Liver (tissue), 9 donors: ENCODE data around the gene CCND1. TPM values are rescaled to one million over a fixed set of nuclear protein-coding genes. Genes with fewer than 3 reads are reported as not detected.

ENCODE experiments used
- DNase-seq: peaks from one replicate; pipeline ENCODE4 v3.0.0-alpha.2; 2017; ENCODE audit warnings: low spot score
- H3K27ac ChIP-seq, 2 donors: one replicate each; pipeline ENCODE4 v1.7.0; 2013; ENCODE audit warnings: inconsistent platforms in 2 of 2, low read length in 2 of 2, control low read depth in 1 of 2, low read depth in 1 of 2, mild to moderate bottlenecking in 1 of 2
- H3K27me3 ChIP-seq, 4 donors: one replicate each; pipeline versions ENCODE4 v1.6.1 to v1.7.0; 2013; ENCODE audit warnings: low read length in 3 of 4, inconsistent platforms in 1 of 4, mild to moderate bottlenecking in 1 of 4, moderate library complexity in 1 of 4; ENCODE audit not compliant: control insufficient read depth in 4 of 4, insufficient read depth in 4 of 4
- H3K36me3 ChIP-seq, 4 donors: one replicate each; pipeline versions ENCODE4 v1.6.1 to v1.7.0; 2013; ENCODE audit warnings: low read length in 3 of 4, mild to moderate bottlenecking in 3 of 4, low read depth in 1 of 4, moderate library complexity in 1 of 4; ENCODE audit not compliant: control insufficient read depth in 4 of 4, insufficient read depth in 3 of 4
- H3K4me1 ChIP-seq, 4 donors: one replicate each; pipeline versions ENCODE4 v1.6.1 to v1.7.0; 2013; ENCODE audit warnings: low read length in 3 of 4, mild to moderate bottlenecking in 3 of 4, moderate library complexity in 1 of 4; ENCODE audit not compliant: control insufficient read depth in 4 of 4, insufficient read depth in 4 of 4
- H3K4me3 ChIP-seq, 3 donors: one replicate each; pipeline versions ENCODE4 v1.6.1 to v1.7.0; 2013; ENCODE audit warnings: low read length in 3 of 3, control low read depth in 1 of 3, low read depth in 1 of 3, mild to moderate bottlenecking in 1 of 3
- H3K9ac ChIP-seq, 2 donors: one replicate each; pipeline ENCODE4 v1.7.0; 2013; ENCODE audit warnings: low read length in 2 of 2, mild to moderate bottlenecking in 2 of 2, moderate library complexity in 2 of 2, control low read depth in 1 of 2, low read depth in 1 of 2
- H3K9me3 ChIP-seq, 4 donors: one replicate each; pipeline versions ENCODE4 v1.6.1 to v1.7.0; 2013; ENCODE audit warnings: low read length in 3 of 4; ENCODE audit not compliant: control insufficient read depth in 4 of 4
- EGR1 ChIP-seq, 2 donors: IDR thresholded peaks; 2 replicates each; pipeline ENCODE4 v1.6.1; 2016 to 2018; ENCODE audit warnings: antibody characterized with exemption in 2 of 2, low read depth in 2 of 2
- FOXA2 ChIP-seq: IDR thresholded peaks from 2 replicates; pipeline ENCODE4 v1.6.1; 2016; ENCODE audit warnings: antibody characterized with exemption
- HNF4A ChIP-seq, 2 donors: conservative IDR thresholded peaks; 2 replicates each; pipeline ENCODE4 v1.6.1; 2016; ENCODE audit warnings: antibody characterized with exemption in 2 of 2, mild to moderate bottlenecking in 2 of 2
- HNF4G ChIP-seq: IDR thresholded peaks from 2 replicates; pipeline ENCODE4 v1.6.1; 2016; ENCODE audit warnings: antibody characterized with exemption
- JUND ChIP-seq, 2 donors: IDR thresholded peaks; 2 replicates each; pipeline ENCODE4 v1.6.1; 2016; ENCODE audit warnings: antibody characterized with exemption in 2 of 2
- NR2F2 ChIP-seq: IDR thresholded peaks from 2 replicates; pipeline ENCODE4 v1.6.1; 2016; ENCODE audit warnings: antibody characterized with exemption
- RAD21 ChIP-seq, 2 donors: IDR thresholded peaks; 2 replicates each; pipeline ENCODE4 v1.6.1; 2016; ENCODE audit warnings: antibody characterized with exemption in 2 of 2, mild to moderate bottlenecking in 2 of 2
- SP1 ChIP-seq: IDR thresholded peaks from 2 replicates; pipeline ENCODE4 v1.6.1; 2018; ENCODE audit warnings: antibody characterized with exemption, mild to moderate bottlenecking
- TAF1 ChIP-seq: conservative IDR thresholded peaks from 2 replicates; pipeline ENCODE4 v1.6.1; 2016; ENCODE audit warnings: antibody characterized with exemption, mild to moderate bottlenecking
- YY1 ChIP-seq: IDR thresholded peaks from 2 replicates; pipeline ENCODE4 v1.6.1; 2016; ENCODE audit warnings: antibody characterized with exemption, mild to moderate bottlenecking
- WGBS: extraction: QIAGEN DNeasy Blood & Tissue Kit; methylation state at CpG from one replicate; pipeline ENCODE4 v1.1.7; 2013; 5-methylcytosine and 5-hydroxymethylcytosine counted together
- polyA plus RNA-seq, 2 donors: library from polyadenylated mRNA; stranded (reverse) in 1 of 2; unstranded in 1 of 2; fragments of 200-250 nt in 1 of 2; fragments of >200 nt in 1 of 2; fragmentation: Nextera tagmentation in 1 of 2; extraction: Ambion mirVana in 1 of 2; gene quantifications; one replicate each; pipeline versions ENCODE4 v1.2.1 to v1.2.3, GENCODE V29; 2013 to 2015
- total RNA-seq, 2 donors: library from RNA; depleted of rRNA; stranded (reverse); fragments of >200 nt; gene quantifications; one replicate each; pipeline ENCODE4 v1.2.3, GENCODE V29; 2014
- TF ChIP-seq, protein P1 (sequence below): IDR thresholded peaks from 2 replicates; pipeline ENCODE4 v1.6.1; 2016; ENCODE audit warnings: antibody characterized with exemption
- TF ChIP-seq, protein P2 (sequence below): IDR thresholded peaks from 2 replicates; pipeline ENCODE4 v1.6.1; 2016; ENCODE audit warnings: antibody characterized with exemption
- TF ChIP-seq, protein P3 (sequence below): IDR thresholded peaks from 2 replicates; pipeline ENCODE4 v1.6.1; 2016; ENCODE audit warnings: antibody characterized with exemption, mild to moderate bottlenecking
- TF ChIP-seq, protein P4 (sequence below): IDR thresholded peaks from 2 replicates; pipeline ENCODE4 v1.6.1; 2016; ENCODE audit warnings: antibody characterized with exemption
- TF ChIP-seq, protein P5 (sequence below): fragments of 150-350 bp; IDR thresholded peaks from 2 replicates; pipeline ENCODE4 v1.5.1; 2017; ENCODE audit warnings: improper control_type of control experiment, low read depth, low read length; ENCODE audit not compliant: missing input control
- donor health status: healthy.
- donor health status: healthy.
- donor health status: healthy.
- donor health status: healthy.
- donor health status: healthy.

CCND1 gene
- total and polyA plus RNA-seq, 4 donors: 28.9 to 100 (median 53.3) TPM

DNA sequence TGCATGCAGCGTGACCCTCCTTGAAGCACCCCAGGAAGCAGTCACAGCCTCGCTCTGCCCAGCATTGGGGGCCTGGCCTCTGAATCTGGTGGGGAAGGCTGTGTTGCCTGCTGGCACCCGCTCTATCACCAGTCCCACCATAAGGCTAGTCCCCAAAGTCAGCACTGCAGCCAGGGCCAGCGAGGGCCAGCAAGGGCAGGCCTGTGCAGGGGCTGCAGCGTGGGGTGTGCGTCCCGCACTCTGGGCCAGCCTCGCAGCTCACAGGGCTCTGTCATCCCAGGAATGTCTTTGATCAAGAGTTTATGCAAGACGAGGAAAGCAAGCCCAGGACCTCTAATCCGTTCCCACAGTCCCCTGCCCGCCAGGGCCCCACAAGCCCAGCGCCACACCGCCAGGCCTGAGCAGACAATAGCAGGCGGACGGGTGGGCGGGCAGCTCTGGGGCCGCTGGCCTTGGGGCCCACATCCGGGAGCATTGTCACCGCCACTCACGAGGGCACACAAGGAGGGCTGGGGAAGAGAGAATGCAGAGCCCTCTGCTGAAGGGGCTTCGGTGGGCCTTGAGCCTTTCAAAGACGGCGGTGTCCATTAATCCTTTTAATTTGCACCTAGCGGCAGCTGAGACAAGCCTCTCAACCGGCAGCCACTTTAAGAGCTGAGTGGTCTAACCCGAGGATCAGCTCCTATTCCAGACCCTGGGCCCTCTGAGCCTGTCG lies 17.1 kb downstream of the CCND1 start:
- TF ChIP-seq, protein P1, sequence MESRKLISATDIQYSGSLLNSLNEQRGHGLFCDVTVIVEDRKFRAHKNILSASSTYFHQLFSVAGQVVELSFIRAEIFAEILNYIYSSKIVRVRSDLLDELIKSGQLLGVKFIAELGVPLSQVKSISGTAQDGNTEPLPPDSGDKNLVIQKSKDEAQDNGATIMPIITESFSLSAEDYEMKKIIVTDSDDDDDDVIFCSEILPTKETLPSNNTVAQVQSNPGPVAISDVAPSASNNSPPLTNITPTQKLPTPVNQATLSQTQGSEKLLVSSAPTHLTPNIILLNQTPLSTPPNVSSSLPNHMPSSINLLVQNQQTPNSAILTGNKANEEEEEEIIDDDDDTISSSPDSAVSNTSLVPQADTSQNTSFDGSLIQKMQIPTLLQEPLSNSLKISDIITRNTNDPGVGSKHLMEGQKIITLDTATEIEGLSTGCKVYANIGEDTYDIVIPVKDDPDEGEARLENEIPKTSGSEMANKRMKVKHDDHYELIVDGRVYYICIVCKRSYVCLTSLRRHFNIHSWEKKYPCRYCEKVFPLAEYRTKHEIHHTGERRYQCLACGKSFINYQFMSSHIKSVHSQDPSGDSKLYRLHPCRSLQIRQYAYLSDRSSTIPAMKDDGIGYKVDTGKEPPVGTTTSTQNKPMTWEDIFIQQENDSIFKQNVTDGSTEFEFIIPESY: no peak
- TF ChIP-seq YY1 (no peak), NR2F2 (no peak), HNF4G (no peak)
- no peak overlapping the region for H3K27ac ChIP-seq
- H3K4me1 ChIP-seq: peaks cover 0 to 6% (median 3%) of the 10 kb centered on the region in 4 donors
- H3K36me3 ChIP-seq: peaks cover 0 to 4% (median 2%) of the 10 kb centered on the region in 4 donors
- WGBS: 84% methylated on average over 27 of the region's 27 CpGs
- no peaks in the 10 kb centered on the region for H3K9me3 ChIP-seq
- H3K4me3 ChIP-seq: no peak overlapping the region
- no peak for DNase-seq
- H3K27me3 ChIP-seq: no peaks in the 10 kb centered on the region
- H3K9ac ChIP-seq: no peak overlapping the region

DNA sequence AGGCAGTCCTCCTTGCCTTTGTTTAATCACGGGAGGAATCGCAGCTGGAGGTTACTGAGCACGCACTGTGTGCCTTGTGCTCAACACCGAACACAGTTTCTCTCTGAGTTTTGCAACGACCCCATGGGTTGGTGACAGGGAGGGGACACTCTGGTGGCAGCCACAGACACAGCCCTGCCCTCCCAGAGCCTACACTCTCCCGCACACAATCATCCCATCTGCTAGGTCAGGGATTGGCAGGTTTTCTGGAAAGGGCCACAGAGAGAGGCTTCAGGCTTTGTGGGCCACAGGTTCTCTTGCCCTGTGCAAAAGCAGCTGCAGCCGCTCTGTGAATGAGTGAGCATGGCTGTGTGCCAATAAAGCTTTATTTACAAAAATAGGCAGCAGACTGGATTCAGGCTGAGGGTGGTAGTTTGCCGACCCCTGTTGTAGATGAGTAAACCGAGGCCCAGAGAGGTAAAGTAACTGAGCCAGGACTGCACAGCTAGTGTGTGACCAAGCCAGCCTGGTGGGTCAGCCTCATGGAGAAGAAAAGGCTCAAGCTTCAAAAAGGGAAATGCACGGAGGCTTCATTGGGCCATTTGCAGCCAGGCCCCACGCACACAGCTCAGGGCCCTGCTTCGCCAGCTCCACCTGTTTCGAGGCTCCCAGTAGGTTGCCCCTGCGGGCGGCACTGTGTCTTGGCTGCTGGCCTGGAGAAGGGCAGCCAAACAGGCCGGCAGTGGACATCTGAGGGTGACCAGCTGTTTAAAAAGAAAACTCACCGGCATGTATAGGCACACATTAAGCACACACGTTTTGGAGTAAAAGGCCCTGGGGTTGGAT lies 17.9 kb downstream of the CCND1 start:
- H3K36me3 ChIP-seq: peaks cover 0 to 2% (median 0%) of the 10 kb centered on the region in 4 donors
- TF ChIP-seq, protein P2, sequence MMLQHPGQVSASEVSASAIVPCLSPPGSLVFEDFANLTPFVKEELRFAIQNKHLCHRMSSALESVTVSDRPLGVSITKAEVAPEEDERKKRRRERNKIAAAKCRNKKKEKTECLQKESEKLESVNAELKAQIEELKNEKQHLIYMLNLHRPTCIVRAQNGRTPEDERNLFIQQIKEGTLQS: no peak
- TF ChIP-seq, protein P3, sequence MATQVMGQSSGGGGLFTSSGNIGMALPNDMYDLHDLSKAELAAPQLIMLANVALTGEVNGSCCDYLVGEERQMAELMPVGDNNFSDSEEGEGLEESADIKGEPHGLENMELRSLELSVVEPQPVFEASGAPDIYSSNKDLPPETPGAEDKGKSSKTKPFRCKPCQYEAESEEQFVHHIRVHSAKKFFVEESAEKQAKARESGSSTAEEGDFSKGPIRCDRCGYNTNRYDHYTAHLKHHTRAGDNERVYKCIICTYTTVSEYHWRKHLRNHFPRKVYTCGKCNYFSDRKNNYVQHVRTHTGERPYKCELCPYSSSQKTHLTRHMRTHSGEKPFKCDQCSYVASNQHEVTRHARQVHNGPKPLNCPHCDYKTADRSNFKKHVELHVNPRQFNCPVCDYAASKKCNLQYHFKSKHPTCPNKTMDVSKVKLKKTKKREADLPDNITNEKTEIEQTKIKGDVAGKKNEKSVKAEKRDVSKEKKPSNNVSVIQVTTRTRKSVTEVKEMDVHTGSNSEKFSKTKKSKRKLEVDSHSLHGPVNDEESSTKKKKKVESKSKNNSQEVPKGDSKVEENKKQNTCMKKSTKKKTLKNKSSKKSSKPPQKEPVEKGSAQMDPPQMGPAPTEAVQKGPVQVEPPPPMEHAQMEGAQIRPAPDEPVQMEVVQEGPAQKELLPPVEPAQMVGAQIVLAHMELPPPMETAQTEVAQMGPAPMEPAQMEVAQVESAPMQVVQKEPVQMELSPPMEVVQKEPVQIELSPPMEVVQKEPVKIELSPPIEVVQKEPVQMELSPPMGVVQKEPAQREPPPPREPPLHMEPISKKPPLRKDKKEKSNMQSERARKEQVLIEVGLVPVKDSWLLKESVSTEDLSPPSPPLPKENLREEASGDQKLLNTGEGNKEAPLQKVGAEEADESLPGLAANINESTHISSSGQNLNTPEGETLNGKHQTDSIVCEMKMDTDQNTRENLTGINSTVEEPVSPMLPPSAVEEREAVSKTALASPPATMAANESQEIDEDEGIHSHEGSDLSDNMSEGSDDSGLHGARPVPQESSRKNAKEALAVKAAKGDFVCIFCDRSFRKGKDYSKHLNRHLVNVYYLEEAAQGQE: no peak
- TF ChIP-seq, protein P4, sequence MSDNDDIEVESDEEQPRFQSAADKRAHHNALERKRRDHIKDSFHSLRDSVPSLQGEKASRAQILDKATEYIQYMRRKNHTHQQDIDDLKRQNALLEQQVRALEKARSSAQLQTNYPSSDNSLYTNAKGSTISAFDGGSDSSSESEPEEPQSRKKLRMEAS: no peak
- TF ChIP-seq FOXA2: no peak
- no peak for TF ChIP-seq JUND (IDR thresholded peaks at IDR 0.05)
- no peak for TF ChIP-seq EGR1 (IDR thresholded peaks at IDR 0.05; ENCODE audit: low read depth in 2 of 2)
- no peak for TF ChIP-seq RAD21 (IDR thresholded peaks at IDR 0.05)
- no peak for TF ChIP-seq HNF4A (conservative IDR thresholded peaks at IDR 0.05)
- TF ChIP-seq TAF1: no peak
- no peak for TF ChIP-seq SP1
- TF ChIP-seq, protein P1: no peak
- TF ChIP-seq NR2F2: no peak
- TF ChIP-seq, protein P5, sequence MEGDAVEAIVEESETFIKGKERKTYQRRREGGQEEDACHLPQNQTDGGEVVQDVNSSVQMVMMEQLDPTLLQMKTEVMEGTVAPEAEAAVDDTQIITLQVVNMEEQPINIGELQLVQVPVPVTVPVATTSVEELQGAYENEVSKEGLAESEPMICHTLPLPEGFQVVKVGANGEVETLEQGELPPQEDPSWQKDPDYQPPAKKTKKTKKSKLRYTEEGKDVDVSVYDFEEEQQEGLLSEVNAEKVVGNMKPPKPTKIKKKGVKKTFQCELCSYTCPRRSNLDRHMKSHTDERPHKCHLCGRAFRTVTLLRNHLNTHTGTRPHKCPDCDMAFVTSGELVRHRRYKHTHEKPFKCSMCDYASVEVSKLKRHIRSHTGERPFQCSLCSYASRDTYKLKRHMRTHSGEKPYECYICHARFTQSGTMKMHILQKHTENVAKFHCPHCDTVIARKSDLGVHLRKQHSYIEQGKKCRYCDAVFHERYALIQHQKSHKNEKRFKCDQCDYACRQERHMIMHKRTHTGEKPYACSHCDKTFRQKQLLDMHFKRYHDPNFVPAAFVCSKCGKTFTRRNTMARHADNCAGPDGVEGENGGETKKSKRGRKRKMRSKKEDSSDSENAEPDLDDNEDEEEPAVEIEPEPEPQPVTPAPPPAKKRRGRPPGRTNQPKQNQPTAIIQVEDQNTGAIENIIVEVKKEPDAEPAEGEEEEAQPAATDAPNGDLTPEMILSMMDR: no peak
- peaks cover 0 to 6% (median 3%) of the 10 kb centered on the region in 4 donors for H3K4me1 ChIP-seq
- WGBS: 90% methylated on average over 18 of the region's 18 CpGs
- no peak overlapping the region for H3K27ac ChIP-seq
- H3K9ac ChIP-seq: no peak overlapping the region
- no peak for DNase-seq
- H3K4me3 ChIP-seq: no peak overlapping the region
- H3K9me3 ChIP-seq: no peaks in the 10 kb centered on the region
- H3K27me3 ChIP-seq: no peaks in the 10 kb centered on the region
